ENCODE measurements around the gene BBS9.

Gene BBS9

DNA sequence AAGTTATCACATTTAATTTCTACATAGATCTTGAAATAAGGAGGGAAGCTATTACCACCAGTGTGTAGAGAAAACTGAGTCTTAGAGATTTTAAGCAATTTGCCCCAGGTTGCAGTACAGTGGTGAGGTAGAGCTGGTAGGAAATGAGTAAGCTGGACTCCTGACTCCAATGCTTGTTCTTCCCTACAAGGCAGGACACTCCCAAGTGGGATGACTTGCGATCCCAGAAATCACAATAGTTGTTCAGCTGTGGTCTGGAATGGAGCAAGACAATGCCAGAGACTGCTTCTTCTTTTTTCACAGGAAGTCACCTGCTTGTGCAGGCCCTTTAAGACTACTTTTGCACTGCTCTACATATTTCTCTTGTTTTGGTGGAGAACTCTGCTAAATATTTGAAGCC, 448.8 kb downstream of the BBS9 start:
- DNase-seq = no peak

DNA sequence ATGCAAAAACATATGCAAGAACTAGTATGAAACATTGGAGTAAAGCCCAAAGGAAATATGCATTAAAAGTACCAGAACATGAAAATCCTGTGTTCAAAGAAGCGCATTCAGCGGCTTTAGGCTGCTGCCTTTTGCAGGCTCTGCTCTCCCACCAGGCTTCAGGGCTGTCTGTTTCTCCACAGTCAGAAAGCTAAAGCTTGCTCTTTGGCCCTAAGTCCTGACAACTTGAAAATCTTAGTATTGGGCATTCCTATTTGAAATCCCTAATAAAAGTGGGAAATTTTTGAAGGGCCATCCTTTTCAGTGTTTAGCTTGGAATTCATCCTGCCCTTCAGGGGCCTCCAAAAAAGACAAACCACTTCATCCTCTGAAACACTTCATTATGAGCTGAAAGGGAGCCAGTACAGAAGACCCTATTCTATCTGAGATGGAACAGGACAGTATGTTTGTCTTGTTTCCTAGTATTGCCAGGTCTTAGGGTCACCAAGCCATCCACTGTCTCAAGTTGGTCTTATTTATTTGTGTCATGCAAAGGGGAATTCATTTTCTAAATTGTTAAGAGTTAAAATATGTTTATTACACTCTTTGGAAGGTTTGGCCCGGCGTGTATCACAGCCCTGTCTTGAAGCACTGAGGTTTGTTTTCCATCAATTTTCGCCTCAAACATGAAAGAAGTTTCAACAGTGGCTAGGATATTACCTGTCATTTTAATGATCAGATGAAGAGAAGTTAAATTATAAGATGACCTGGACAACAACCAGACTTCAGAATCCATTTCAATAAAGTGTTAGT, 449.7 kb downstream of the BBS9 start:
- DNase-seq = no peak

- no peak for DNase-seq
Observed at GRCh38 chr7:33579673-33579960, 450.3 kb downstream of the BBS9 start.

DNA sequence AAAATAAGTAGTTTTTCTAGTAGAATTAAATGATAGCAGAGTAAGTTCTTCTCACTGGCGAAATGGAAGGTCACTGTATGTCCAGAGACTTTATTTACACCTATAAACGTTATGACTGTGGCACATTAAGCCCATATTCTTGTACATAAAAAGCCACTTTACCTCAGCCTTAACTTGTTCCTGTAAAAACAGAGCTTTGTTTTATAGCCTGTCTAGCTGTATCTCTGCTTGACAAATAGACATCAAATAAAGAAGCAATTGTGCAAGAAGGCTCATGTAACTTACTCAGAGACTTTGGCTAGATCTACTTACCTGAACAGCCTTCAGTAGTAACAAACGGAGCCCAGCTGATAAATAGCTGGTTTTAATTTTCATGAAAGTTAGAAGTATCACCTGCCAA, 451.9 kb downstream of the BBS9 start:
- no peak for DNase-seq

DNA sequence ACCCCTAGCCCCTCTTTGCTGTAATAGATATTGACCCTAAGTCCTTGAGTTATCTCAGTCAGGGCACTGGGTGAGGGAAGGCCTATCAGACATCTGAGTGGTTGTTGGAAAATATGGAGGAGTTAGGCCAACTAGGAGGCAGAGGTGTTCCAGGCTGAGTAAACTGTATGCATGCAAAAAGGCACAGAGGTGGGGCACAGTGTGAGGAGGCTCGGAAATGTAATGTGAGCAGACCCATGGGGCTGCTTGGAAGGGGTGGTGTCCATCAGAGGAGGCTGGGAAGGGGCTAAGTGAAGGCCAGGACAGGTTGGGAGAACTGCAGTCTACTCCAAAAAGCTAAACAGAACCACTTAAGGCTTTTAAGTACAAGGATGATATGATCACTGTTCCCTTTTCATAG, 452.7 kb downstream of the BBS9 start:
- no peak for DNase-seq

- no peak for DNase-seq
Observed at GRCh38 chr7:33582533-33582932, 453.2 kb downstream of the BBS9 start.

DNA sequence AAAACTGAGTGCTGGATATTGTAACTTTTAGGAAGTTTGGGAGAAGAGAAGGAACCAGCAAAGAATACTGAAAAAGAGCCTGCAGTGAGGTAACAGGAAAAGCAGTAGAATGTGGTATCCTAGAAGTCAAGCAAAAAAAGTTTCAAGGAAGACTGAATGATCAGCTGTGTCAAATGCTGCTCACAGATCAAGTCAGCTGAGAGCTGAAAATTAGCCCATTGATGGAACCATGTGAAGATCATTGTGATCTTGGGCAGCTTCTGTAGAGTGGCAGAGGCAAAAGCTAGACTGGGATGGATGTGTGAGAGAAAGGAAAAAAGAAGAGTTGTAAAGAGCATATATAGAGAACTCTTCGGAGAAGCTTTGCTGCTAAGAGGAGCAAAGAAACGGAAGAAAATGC, 460.5 kb downstream of the BBS9 start:
- DNase-seq = no peak

- DNase-seq = no peak
Observed at GRCh38 chr7:33590916-33591315, 461.6 kb downstream of the BBS9 start.

DNA sequence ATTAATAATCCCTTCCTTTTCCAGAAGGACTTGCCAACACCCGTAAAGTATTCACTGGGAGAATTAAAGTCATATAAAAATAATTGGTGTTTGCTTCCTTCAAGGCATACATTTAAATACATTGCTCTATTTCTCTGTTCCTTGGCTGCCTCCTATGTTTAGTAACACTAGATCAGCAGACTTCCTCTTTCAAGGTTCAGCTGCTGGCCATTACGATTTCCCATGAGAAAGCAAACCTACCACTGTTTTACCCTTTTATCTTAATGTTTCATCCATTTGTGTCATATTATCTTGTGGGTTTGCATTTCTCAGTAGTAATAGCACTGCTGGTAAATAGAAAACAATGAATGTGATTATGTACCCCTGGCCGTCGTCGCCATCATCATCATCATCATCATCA, 462.1 kb downstream of the BBS9 start:
- no peak for DNase-seq

- DNase-seq = no peak
Observed at GRCh38 chr7:33592718-33593117, 463.4 kb downstream of the BBS9 start.

GRCh38 chr7:33593611-33594010, 464.2 kb downstream of the BBS9 start:
- no peak for DNase-seq

- DNase-seq = no peak
Observed at GRCh38 chr7:33596686-33597085, 467.3 kb downstream of the BBS9 start.

GRCh38 chr7:33597181-33597580, 467.8 kb downstream of the BBS9 start:
- DNase-seq = no peak

GRCh38 chr7:33601101-33601500, 471.7 kb downstream of the BBS9 start:
- no peak for DNase-seq

GRCh38 chr7:33601884-33602283, 472.5 kb downstream of the BBS9 start:
- no peak for DNase-seq

- no peak for DNase-seq
Observed at GRCh38 chr7:33604056-33604455, 474.7 kb downstream of the BBS9 start.

- no peak for DNase-seq
Observed at GRCh38 chr7:33610918-33611317, 481.6 kb downstream of the BBS9 start.

GRCh38 chr7:33612442-33612841, 483.1 kb downstream of the BBS9 start:
- DNase-seq = no peak

DNA sequence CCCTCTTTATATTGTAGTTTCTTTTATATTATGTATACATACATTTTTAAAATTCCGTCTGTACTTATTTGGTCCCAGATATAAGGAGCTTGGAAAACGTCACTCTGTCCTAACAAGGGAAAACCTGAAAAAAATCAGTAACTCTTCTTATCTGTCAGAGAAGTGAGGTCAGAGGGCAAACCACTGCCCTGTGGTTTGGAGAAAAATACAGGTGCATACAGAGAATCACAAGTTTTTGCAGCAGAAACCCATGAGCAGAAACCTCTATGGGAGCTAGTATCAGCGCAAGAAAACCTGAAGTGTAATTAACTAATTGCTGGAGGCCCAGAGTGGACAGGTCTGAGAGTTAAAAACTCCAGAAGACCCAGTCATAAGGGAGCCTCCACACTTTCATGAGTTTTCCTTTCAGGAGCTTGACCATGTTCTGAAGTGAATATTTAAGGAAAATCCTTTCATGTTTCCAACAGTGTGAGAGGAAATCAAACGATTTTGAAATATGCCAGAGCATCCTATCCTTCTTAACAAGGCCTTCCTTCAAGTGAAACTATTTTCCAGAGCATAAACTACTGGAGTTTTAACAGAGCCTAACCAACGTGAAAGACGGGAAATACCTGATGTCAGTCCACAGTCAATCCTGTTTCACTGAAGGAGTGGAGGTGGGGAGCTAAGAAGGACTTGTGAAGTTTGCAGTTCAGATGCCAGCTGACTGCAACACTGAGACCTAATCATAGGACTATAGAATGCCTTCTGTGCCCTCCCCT, 485.2 kb downstream of the BBS9 start:
- no peak for DNase-seq

DNA sequence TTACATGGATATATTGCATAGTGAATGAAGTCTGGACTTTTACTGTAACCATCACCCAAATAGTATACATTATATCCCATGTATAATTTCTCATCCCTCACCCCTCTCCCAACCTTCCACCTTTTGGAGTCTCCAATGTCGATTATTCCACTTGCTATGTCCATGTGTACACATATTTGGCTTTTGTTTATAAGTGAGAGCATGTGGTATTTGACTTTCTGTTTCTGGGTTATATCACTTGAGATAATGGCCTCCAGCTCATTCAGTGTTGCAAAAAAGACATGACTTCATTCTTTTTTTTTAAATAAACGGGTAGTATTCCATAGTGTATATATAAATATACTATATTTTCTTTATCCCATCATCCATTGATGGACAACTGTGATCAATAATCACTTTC, 487.4 kb downstream of the BBS9 start:
- DNase-seq = no peak

GRCh38 chr7:33619264-33619663, 489.9 kb downstream of the BBS9 start:
- no peak for DNase-seq

GRCh38 chr7:33623267-33623666, 493.9 kb downstream of the BBS9 start:
- DNase-seq = no peak

DNA sequence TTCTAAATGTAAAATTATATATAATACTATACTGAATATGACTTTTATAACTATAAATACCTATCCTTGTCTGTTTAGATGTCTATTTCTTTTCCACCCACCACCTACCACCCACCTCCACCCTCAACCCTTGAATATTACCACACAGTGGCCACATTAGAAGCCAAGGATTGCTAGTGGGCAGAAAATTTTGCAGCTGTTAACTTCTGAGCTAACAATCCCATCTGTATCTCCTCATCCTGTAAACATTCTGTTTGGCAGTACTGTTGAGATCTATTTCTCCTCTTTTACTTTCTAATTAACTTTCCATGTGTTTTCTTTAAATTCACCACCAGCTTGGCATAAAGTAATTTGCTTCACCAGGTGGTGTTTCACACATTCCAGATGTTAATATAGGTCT, 494.9 kb downstream of the BBS9 start:
- no peak for DNase-seq

GRCh38 chr7:33626869-33627268, 497.5 kb downstream of the BBS9 start:
- DNase-seq = no peak

- DNase-seq = no peak
Observed at GRCh38 chr7:33627741-33628140, 498.4 kb downstream of the BBS9 start.
